GM08714 (cell line): ENCODE data around the gene PIKFYVE.
"Not testable (repeated sequence)": the region's sequence is repeated elsewhere in the genome, so short reads cannot be mapped to it uniquely, and the experiment has no call there.

Experiments used
- H3K4me3 ChIP-seq: fragments of 200-500 bp; sonication (Bioruptor generic); 2 replicates; pipeline ENCODE4 v1.5.1; 2014; ENCODE audit warnings: mild to moderate bottlenecking, low read length, inconsistent platforms
- ZNF274 ChIP-seq: IDR thresholded peaks from 2 replicates; pipeline ENCODE4 v1.6.1; 2012; ENCODE audit warnings: mild to moderate bottlenecking, low read depth, low read length

PIKFYVE gene, protein sequence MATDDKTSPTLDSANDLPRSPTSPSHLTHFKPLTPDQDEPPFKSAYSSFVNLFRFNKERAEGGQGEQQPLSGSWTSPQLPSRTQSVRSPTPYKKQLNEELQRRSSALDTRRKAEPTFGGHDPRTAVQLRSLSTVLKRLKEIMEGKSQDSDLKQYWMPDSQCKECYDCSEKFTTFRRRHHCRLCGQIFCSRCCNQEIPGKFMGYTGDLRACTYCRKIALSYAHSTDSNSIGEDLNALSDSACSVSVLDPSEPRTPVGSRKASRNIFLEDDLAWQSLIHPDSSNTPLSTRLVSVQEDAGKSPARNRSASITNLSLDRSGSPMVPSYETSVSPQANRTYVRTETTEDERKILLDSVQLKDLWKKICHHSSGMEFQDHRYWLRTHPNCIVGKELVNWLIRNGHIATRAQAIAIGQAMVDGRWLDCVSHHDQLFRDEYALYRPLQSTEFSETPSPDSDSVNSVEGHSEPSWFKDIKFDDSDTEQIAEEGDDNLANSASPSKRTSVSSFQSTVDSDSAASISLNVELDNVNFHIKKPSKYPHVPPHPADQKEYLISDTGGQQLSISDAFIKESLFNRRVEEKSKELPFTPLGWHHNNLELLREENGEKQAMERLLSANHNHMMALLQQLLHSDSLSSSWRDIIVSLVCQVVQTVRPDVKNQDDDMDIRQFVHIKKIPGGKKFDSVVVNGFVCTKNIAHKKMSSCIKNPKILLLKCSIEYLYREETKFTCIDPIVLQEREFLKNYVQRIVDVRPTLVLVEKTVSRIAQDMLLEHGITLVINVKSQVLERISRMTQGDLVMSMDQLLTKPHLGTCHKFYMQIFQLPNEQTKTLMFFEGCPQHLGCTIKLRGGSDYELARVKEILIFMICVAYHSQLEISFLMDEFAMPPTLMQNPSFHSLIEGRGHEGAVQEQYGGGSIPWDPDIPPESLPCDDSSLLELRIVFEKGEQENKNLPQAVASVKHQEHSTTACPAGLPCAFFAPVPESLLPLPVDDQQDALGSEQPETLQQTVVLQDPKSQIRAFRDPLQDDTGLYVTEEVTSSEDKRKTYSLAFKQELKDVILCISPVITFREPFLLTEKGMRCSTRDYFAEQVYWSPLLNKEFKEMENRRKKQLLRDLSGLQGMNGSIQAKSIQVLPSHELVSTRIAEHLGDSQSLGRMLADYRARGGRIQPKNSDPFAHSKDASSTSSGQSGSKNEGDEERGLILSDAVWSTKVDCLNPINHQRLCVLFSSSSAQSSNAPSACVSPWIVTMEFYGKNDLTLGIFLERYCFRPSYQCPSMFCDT (N-terminal part only)

GRCh38 chr2:208265801-208266552 is at the start of gene PIKFYVE:
PIKFYVE (plus strand) TSS chr2:208266255; CDS start chr2:208271520, 5,265 bp downstream.
- TF ChIP-seq ZNF274, result no peak
- H3K4me3 ChIP-seq, result peak within 1 kb of the TSS; percentile 91

- not testable (repeated sequence) for H3K4me3 ChIP-seq
These were observed 44.2 kb upstream of the PIKFYVE start for GRCh38 chr2:208221873-208222272.

DNA sequence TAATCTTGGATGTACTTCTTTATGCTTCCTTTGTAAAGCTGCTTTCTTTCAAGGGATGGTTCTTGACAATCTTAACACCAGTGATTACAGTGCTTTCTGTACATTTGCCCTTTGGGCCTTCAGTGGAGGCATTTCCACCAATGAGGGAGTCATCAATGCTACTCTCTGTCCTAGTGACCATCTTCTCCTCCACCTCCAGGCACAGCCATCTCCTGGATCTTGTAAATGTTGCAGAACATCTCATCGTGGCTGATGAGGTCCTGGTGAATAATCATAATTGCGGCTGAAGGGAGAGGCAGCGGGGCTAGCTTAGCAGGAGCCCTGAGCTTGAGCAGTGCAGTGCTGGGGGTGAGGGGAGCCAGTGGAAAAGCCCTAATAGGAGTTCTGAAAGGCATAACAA is 43.7 kb upstream of the PIKFYVE start:
- no peak for TF ChIP-seq ZNF274
- H3K4me3 ChIP-seq, result no peak overlapping the region

- no peak for TF ChIP-seq ZNF274
These were observed 41.3 kb upstream of the PIKFYVE start for GRCh38 chr2:208224802-208225201.

GRCh38 chr2:208227581-208228232 is 38.3 kb upstream of the PIKFYVE start:
- no peak overlapping the region for H3K4me3 ChIP-seq
- no peak for TF ChIP-seq ZNF274

More at GRCh38 chr2:208224802-208225201, 41.3 kb upstream of the PIKFYVE start:
- no peak overlapping the region for H3K4me3 ChIP-seq

DNA sequence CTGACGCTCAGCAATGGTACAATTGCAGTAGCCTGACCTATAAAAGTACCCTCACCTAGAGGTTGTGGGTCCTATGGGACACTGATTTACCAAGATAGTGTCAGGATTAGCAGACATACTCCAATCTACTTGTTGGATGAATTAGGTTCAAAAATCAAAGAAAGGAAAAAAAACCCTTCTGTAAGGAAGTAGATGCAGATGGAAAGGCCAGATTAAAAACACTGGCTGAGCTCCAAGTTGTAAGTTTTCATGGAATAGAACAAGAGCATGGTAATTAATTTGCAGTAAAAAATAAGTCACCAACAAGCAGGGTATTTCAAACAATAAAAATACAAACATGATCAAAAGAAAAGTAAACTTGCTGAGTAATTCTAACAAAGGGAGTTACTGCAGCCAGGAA is 37.6 kb upstream of the PIKFYVE start:
- TF ChIP-seq ZNF274, result no peak

GRCh38 chr2:208234786-208235185 is 31.3 kb upstream of the PIKFYVE start:
- TF ChIP-seq ZNF274, result no peak
- no peak overlapping the region for H3K4me3 ChIP-seq

More for the DNA sequence above, 37.6 kb upstream of the PIKFYVE start:
- H3K4me3 ChIP-seq, result no peak overlapping the region

DNA sequence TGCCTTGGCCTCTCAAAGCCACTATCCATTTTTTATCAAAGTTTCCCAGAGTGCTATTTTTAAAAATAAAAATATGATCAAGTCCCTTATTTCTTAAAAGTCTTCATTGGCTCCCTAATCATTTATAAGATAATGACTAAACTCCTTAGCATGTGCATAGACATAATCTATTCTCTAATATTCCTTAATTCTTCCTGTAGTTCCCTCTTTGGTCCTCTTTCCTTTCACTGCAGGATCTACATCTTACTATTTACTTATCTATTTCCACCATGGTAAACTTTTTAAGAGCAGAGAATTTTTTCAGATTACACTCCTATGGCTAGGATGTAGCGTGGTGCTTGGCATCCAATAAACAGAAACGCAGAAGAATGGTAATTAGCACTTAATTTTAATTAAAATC is 30.2 kb upstream of the PIKFYVE start:
- no peak for TF ChIP-seq ZNF274
- H3K4me3 ChIP-seq, result no peak overlapping the region

GRCh38 chr2:208239770-208240493 is 26.1 kb upstream of the PIKFYVE start:
- TF ChIP-seq ZNF274, result no peak

DNA sequence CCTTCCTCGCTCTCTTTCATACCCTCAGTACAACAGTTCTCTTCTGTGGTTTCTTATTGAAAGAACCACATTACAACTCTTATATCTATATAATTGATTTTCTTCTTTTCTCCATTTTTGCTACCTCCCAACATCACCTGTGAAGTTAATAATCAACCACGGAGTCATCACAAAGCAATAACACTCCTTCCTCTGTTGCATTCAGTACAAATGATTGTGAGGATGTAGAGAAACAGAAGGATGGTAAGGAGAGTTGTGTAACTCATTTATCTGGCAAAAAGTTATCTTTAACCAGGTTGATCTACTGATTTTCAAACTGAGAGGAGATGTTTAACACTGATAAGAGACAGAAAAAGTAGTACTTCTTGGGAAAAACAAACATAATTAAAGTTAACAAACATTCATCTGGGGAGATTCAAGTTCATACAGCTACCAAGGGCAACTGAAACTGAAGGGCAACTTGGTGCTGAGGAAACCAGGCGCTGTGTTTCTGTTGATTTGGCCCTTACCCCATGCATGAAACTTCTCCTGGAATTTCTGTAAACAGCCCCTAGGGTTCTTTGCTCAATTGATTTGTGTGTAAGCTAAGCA is 25.3 kb upstream of the PIKFYVE start:
- no peak overlapping the region for H3K4me3 ChIP-seq
- TF ChIP-seq ZNF274, result no peak

More at GRCh38 chr2:208239770-208240493, 26.1 kb upstream of the PIKFYVE start:
- no peak overlapping the region for H3K4me3 ChIP-seq

DNA sequence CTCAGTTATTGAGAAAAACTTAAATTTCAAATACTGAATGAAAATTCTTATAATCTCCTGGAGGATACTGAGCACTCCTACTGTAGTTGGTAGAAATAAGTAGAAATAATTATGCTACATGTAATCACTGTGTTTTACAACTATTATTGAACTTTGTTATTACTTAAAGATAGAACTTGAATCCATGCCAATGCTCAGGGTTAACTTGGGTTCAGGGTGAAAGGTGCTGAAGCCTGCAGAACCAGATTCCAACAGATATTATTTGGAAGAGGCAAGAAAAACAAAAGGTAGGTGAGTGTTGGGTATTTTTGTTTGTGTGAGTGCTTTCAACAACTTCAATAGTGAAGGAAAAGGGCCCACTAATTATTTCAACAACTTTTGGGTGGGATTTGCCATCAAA is 21.6 kb upstream of the PIKFYVE start:
- no peak overlapping the region for H3K4me3 ChIP-seq
- TF ChIP-seq ZNF274, result no peak

DNA sequence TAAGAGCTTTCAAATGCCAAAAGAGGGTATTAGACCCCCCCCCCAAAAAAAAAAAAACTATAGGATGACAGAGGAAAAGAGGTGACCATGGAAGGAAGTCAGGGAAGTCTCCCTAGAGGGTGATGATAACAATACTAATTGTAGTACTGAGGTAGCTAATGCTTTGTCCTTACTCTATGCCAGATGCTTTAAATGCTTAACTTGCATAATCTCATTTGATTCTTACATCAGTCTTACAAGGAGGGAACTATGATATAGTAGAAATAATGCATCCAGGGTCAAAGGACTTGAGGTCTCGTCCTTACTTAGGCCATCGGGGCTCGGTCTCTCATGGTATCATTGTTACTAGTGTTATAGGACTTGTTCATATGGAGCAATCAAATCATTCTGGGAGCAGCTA is 20.3 kb upstream of the PIKFYVE start:
- TF ChIP-seq ZNF274, result no peak
- H3K4me3 ChIP-seq, result no peak overlapping the region
